ENCODE results near the gene EFHC1. TPM values are rescaled to one million over a fixed set of nuclear protein-coding genes. Genes with fewer than 3 reads are reported as not detected.

EFHC1 gene
- total RNA-seq, 1 donor from 2014 or later = 33.8 TPM

DNA sequence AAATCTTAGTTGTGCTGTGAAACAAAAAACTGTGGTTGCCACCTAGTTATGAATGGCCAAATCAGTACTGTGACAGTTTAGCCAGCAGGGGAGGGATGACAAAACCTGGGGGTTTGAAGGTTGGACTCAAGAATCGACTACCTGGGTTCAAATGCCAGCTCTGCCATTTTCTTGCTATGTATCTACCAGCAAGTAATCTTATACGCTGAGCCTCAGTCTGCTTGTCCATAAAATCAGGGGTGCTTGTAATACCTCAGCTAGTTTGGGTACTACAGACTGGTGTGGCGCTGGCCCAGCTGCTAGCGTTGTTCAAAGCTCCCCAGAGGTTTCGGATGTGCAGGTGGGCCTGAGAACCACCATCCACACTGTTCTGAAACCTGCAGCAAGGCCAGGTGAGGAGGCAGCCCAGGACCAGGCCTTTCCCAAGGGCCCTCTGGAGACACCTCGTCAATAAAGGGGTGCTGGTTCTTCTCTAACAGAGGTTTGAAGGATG is 116.3 kb downstream of the EFHC1 start:
- DNase-seq (ENCODE audit: extremely low spot score, unreplicated experiment) = no peak
- peak overlapping the region; percentile 92 for H3K27ac Mint-ChIP-seq (ENCODE audit: unreplicated experiment)
- no peaks in the 10 kb centered on the region for H3K9me3 Mint-ChIP-seq (ENCODE audit: unreplicated experiment)
- H3K36me3 Mint-ChIP-seq (ENCODE audit: unreplicated experiment) = peaks cover 47% of the 10 kb centered on the region
- H3K27me3 Mint-ChIP-seq (ENCODE audit: unreplicated experiment) = no peaks in the 10 kb centered on the region
- no peak overlapping the region for H3K4me3 Mint-ChIP-seq (ENCODE audit: unreplicated experiment)
- TF ChIP-seq, protein P1, sequence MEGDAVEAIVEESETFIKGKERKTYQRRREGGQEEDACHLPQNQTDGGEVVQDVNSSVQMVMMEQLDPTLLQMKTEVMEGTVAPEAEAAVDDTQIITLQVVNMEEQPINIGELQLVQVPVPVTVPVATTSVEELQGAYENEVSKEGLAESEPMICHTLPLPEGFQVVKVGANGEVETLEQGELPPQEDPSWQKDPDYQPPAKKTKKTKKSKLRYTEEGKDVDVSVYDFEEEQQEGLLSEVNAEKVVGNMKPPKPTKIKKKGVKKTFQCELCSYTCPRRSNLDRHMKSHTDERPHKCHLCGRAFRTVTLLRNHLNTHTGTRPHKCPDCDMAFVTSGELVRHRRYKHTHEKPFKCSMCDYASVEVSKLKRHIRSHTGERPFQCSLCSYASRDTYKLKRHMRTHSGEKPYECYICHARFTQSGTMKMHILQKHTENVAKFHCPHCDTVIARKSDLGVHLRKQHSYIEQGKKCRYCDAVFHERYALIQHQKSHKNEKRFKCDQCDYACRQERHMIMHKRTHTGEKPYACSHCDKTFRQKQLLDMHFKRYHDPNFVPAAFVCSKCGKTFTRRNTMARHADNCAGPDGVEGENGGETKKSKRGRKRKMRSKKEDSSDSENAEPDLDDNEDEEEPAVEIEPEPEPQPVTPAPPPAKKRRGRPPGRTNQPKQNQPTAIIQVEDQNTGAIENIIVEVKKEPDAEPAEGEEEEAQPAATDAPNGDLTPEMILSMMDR (IDR thresholded peaks at IDR 0.05) = no peak
- peaks cover 92% of the 10 kb centered on the region for H3K4me1 Mint-ChIP-seq (ENCODE audit: unreplicated experiment)

DNA sequence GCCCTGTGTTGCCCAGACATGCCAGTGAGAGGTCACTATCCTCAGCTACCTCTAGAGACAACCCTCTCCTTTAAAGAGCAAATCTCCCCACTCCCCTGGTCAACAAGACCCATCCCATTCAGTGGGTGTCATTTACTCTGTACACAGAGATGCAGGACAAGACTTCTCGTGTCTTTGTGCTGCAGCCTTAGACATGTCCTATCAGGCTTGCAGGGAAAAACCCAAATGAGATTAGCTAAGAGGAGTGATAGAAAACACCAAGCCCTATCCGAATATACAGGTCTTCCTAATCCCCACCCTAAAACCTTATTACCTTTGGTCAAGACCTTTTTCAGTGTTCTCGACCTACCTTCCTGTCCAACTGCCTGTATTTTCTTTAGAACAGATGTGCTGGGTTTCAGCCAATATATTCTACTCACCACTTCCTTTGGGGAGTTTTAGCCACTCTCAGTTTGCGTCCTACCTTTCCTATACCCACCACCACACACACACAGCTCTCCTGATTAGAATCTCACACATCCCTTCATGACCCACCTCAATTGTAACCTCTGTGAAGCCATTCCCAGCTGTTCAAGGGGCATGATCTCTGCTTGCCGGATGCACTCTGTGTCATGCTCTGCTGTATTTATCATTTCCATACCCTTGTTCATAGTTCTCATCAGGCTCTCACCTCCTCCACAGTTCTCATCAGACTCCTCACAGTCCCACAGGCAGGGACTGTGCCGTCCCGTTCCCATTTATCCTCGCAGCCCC is 117.0 kb downstream of the EFHC1 start:
- no peaks in the 10 kb centered on the region for H3K9me3 Mint-ChIP-seq (ENCODE audit: unreplicated experiment)
- peak overlapping the region; percentile 92 for H3K27ac Mint-ChIP-seq (ENCODE audit: unreplicated experiment)
- peak overlapping the region; percentile 35 for H3K4me3 Mint-ChIP-seq (ENCODE audit: unreplicated experiment)
- TF ChIP-seq, protein P1 (IDR thresholded peaks at IDR 0.05) = no peak
- peaks cover 40% of the 10 kb centered on the region for H3K36me3 Mint-ChIP-seq (ENCODE audit: unreplicated experiment)
- peaks cover 92% of the 10 kb centered on the region for H3K4me1 Mint-ChIP-seq (ENCODE audit: unreplicated experiment)
- H3K27me3 Mint-ChIP-seq (ENCODE audit: unreplicated experiment) = no peaks in the 10 kb centered on the region
- DNase-seq (ENCODE audit: extremely low spot score, unreplicated experiment) = no peak

- peaks cover 94% of the 10 kb centered on the region for H3K4me1 Mint-ChIP-seq (ENCODE audit: unreplicated experiment)
- TF ChIP-seq, protein P1 (IDR thresholded peaks at IDR 0.05) = no peak
- H3K27me3 Mint-ChIP-seq (ENCODE audit: unreplicated experiment) = no peaks in the 10 kb centered on the region
- peak overlapping the region; percentile 92 for H3K27ac Mint-ChIP-seq (ENCODE audit: unreplicated experiment)
- DNase-seq (ENCODE audit: extremely low spot score, unreplicated experiment) = no peak
- H3K9me3 Mint-ChIP-seq (ENCODE audit: unreplicated experiment) = no peaks in the 10 kb centered on the region
- H3K36me3 Mint-ChIP-seq (ENCODE audit: unreplicated experiment) = peaks cover 31% of the 10 kb centered on the region
- peak overlapping the region; percentile 19 for H3K4me3 Mint-ChIP-seq (ENCODE audit: unreplicated experiment)
Observed at GRCh38 chr6:52538252-52538900, 118.2 kb downstream of the EFHC1 start.

DNA sequence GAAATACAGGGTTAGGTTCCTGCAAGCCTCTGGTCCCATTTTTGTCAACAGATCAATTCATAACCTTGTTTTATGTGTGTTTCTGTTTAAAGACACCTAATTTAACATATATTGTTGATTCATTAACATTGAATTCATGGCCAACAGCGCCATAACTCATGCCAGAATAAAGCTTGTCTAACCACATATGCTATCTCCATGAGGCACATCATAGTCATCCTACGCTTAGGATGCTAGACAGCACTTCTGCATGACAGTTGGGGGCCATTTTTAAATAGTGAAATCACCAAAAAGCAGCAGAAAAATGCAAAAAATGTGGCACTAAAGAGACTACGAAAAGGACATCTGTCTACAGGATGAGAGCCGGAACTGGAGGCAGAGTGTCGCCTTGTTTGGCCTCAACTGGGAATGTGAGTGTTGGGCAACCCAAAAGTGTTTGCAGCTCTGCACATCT is 118.8 kb downstream of the EFHC1 start:
- H3K4me3 Mint-ChIP-seq (ENCODE audit: unreplicated experiment) = peak overlapping the region; percentile 33
- no peaks in the 10 kb centered on the region for H3K27me3 Mint-ChIP-seq (ENCODE audit: unreplicated experiment)
- H3K36me3 Mint-ChIP-seq (ENCODE audit: unreplicated experiment) = peaks cover 27% of the 10 kb centered on the region
- peaks cover 96% of the 10 kb centered on the region for H3K4me1 Mint-ChIP-seq (ENCODE audit: unreplicated experiment)
- no peaks in the 10 kb centered on the region for H3K9me3 Mint-ChIP-seq (ENCODE audit: unreplicated experiment)
- DNase-seq (ENCODE audit: extremely low spot score, unreplicated experiment) = no peak
- peak overlapping the region; percentile 92 for H3K27ac Mint-ChIP-seq (ENCODE audit: unreplicated experiment)
- TF ChIP-seq, protein P1 (IDR thresholded peaks at IDR 0.05) = no peak

- no peak for DNase-seq (ENCODE audit: extremely low spot score, unreplicated experiment)
- H3K4me1 Mint-ChIP-seq (ENCODE audit: unreplicated experiment) = peaks cover 97% of the 10 kb centered on the region
- no peaks in the 10 kb centered on the region for H3K27me3 Mint-ChIP-seq (ENCODE audit: unreplicated experiment)
- H3K36me3 Mint-ChIP-seq (ENCODE audit: unreplicated experiment) = peaks cover 27% of the 10 kb centered on the region
- TF ChIP-seq, protein P1 (IDR thresholded peaks at IDR 0.05) = no peak
- H3K4me3 Mint-ChIP-seq (ENCODE audit: unreplicated experiment) = peak overlapping the region; percentile 48
- no peaks in the 10 kb centered on the region for H3K9me3 Mint-ChIP-seq (ENCODE audit: unreplicated experiment)
- peak overlapping the region; percentile 92 for H3K27ac Mint-ChIP-seq (ENCODE audit: unreplicated experiment)
Observed at GRCh38 chr6:52539607-52540006, 119.5 kb downstream of the EFHC1 start.

Measured in osteocyte (in vitro differentiated cells).